Muscle of arm (tissue), 12 donors: ENCODE data around the gene MSTN. TPM values are rescaled to one million over a fixed set of nuclear protein-coding genes. Genes with fewer than 3 reads are reported as not detected.
"Not testable (repeated sequence)": the region's sequence is repeated elsewhere in the genome, so short reads cannot be mapped to it uniquely, and the experiment has no call there.

Experiments
- DNase-seq: peaks from one replicate; pipeline ENCODE4 v3.0.0-alpha.2; 2013
- polyA plus RNA-seq, 12 donors: library from polyadenylated mRNA; unstranded; fragments of 120-200 nt; gene quantifications; one replicate each; pipeline ENCODE4 v1.2.1, GENCODE V29; 2013; ENCODE audit not compliant: insufficient read length in 12 of 12

MSTN gene
- polyA plus RNA-seq, 12 donors: 14.5 to 83.2 (median 46.0) TPM; not detected in 1

DNA sequence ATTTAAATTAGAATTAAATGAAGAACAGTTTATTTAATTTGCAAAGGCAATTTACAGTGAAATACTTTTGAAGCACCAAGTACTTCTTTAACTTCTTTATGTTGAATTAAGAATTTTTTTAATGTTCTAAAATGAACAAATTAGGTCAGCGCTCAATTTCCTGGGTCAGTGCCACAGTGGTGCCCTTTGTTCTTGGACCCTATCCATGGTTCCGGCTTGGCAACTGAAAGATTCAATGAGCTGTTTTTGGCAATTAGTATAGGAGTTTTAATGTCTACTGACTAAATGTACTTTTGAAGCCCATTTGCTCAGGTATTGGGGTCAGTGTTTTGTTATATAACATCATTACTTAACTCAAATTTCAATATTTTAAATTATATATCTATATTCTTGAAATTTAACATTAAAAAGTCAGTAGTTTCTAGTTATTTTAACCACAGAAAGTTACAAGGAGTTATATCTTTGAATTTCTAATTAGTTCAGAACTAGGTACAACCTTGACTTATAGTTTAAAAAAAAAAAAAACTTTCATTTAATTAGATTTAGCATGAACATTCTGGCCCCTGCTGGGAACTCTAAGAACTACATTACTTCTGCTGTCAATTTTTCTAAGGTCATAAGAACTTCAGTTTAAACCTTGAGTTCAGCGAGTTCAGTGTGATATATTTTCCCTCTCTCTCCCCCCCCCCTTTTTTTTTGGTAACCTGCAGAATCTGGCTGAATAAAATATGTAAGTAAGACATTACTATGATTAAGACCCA is 7.6 kb upstream of the MSTN start:
- DNase-seq: peak; percentile 53

DNA sequence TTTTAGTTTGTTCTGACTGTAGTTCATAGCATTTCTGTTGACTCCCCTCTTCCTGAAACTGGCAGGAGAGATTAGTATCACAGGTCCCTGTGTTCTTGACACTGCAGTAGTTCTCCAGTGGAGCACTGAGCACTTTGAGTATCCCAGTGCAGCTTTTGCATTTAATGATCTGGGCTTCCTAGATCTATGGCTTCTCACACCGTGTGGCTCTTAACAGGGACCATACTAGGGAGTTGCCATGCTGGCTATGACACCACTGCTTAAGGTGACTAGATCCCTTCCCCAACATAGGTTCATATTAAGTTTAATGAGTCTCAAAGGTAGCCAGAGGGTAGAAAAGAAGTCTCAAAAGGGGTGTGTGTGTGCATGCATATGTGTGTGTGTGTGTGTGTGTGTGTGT is 6.2 kb upstream of the MSTN start:
- no peak for DNase-seq

DNA sequence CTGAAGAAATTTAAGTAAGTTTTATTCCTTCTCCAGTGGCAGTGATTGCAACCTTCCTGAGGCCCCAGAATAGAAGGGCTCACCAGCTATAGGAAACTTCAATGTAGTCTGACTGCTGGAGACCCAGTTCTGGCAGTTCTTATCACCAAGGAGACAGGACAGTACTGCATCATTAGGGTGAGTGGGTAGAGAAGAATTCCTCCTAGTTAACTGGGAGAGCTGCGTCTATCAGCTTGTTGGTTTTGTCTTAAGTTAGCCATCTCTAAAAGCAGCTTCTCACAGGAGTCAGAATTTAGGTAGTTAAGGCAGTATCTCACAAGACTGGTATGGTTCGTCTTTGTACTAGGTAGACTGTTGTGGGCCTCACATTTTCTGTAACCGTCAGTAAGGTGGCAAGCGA is 3.3 kb upstream of the MSTN start:
- no peak for DNase-seq

DNA sequence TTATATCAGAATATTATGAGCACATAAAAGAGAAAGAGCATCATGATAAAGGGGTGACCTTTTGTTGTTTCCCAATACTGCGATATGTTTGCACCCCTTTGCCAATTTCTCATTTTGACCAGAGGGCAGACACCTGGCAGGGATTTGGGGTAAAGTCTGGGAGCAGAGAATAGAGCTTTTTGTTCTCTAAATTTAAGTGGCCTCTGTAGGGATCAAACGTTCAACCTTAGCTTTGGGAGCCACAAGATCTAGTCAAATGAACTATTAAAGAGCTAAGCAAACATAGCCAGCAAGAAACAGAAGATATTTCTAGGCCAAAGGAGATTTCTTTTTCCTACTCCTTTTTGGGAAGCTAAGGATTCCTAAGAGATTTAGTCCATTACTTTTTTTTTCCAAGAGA is 1.1 kb upstream of the MSTN start:
- no peak for DNase-seq

DNA sequence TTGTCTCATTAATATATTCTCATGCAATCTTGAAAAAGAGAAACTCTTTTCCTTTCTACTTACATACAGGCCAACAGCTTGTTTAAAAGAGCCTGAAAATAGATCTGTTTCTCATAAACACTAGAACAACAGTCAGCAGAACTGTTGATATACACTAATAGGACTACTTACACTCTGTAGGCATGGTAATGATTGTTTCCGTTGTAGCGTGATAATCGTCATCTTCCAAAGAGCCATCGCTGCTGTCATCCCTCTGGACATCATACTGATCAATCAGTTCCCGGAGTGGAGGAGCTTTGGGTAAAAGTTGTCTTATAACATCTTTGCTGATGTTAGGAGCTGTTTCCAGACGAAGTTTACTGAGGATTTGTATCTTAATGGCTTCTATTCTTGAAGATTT is 476 bp downstream of the MSTN start:
- no peak for DNase-seq

DNA sequence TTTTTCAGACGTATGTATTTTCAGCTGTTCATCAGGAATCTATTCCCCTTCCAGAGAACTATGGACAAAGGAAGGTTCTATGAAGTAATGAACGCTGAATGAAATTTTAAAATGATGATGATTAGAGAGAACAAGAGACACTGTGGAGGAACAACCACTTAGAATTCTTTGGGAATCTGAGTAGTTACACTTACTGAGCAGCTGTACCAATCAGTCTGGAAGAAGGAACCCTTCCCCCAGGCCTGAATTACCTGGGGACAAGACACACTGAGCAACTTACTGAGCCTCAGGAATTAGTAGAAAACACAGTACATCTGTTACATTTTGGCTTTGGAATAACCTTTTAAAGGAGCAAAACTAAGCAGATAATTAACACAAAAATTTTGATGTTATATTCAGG is 1.9 kb downstream of the MSTN start:
- no peak for DNase-seq

DNA sequence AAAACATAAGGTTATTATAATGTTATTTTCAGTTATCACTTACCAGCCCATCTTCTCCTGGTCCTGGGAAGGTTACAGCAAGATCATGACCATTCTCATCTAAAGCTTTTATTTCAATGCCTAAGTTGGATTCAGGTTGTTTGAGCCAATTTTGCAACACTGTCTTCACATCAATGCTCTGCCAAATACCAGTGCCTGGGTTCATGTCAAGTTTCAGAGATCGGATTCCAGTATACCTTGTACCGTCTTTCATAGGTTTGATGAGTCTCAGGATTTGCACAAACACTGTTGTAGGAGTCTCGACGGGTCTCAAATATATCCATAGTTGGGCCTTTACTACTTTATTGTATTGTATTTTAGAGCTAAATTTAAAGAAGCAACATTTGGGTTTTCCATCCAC is 2.5 kb downstream of the MSTN start:
- DNase-seq: no peak

DNA sequence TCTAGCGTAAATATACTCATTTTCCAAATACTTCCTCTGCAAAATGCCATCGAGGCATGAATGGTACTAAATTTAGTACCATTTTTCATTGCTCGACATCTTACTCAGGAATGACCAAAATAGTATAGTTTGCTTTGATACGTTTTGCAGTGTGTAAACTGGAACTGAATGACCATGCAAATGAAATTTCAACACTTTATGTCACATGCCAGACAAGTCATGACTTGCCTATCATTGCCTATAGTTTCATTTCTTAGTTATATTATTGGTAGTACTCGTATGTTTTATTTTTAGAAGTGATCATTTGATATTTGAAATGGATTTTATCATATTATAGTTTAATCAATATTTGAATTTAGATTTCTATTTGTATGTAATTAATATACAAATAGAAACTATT is 9.1 kb downstream of the MSTN start:
- no peak for DNase-seq

DNA sequence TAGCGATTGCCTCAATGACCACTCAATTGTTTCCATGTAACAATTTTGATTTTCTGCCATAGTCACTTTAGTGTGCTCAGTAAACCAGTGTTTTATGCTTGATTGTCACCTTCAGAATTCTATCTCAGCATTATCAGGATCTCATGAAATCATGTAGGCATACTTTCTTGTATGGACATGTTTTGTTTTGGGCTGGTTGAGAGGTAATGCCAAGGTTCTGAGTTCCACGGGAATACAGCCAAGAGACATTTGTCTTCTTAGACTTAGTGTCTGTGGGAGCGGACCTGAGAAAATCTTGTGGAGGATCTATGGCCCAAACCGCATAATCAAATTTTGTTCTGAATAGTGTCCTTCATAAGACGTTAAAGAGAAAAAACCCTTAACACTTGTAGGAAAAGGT is 10.2 kb downstream of the MSTN start:
- DNase-seq: no peak

DNA sequence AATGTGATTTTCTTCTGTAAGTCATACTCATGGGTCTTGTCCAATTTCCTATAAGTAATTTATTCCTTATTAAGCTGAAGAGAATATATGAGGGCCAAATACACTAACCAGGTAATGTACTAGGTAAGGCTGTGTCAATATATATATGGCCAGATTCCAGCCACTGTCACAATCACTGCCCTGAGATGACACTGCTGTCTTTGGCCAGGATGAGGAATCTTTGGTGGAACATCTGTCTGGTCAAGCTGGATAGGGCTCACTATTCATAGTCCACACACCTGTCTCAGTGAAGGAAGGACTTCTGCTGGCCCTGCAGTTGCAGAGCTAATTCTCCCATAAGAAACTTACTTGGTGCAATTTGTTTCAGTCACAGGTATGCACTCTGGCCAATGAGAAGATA is 11.3 kb downstream of the MSTN start:
- no peak for DNase-seq

DNA sequence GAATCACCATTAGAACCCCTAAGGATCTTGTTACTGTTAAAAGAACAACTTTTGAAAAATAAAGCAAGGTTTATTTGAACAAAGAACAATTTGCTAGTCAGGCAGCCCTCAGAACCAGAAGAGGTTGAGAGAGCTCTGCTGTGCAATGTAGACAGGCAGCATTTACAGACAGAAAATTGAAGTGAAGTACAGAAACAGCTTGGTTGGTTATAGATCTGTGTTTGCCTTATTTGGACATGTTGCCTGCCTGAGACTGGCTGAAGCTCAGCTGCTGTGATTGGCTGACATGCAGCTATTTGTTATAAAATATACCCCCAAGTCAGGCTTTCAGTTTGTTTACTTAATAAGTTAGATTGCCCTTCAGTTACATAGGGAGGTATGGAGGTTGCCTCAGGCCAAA is 12.5 kb downstream of the MSTN start:
- no peak for DNase-seq

DNA sequence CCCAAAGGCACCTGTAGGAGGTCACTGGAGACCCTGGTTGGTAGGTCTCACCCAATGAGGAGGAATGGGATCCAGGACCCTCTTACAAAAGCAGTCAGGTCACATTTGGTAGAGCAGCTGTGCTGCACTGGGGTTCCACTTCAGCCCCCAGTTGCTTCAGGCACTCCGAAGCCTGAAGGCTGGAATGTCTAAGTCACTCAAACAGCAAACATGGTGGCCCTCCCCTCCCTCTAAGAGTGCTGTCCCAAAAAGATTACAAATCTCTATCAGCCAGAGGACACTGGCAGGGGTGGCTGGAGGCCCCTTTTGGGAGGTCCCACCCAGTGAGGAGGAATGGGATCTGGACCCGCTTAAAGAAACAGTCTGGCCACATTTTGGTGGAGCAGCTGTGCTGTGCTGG is 17.7 kb downstream of the MSTN start:
- no peak for DNase-seq

DNA sequence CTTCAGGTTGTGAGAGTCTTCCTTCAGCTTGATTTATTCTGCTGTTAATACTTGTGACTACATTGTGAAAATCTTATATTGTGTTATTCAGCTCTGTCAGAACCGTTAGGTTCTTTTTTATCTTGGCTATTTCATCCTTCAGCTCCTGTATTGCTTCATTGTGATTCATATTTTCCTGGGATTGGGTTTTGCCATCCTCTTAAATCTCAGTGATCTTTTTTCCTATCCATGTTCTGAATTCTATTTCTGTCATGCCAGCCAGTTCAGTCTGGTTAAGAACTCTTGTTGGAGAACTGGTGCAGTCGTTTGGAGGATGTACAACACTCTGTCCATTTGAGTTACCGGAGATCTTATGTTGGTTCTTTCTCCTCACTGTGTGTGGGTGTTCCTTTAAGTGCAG is 19.1 kb downstream of the MSTN start:
- DNase-seq: no peak

DNA sequence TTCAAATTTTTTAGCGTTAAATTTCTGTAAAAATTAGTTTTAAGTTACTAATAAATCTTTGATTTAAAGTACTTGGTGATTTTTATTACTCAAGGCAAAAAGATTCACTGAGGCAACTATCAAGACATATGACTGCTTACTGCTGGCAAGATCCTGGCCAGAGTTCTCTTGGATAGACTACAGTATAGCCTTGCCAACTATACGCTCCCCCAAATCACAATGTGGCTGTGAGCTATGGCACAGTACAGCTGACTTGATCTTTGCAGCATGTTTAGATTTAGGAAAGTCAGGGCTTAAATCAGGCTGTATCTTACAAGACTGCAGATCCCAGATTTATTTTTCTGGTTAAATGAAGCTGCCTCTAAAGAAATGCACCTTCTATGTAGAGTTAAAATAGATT is 26.5 kb downstream of the MSTN start:
- no peak for DNase-seq

DNA sequence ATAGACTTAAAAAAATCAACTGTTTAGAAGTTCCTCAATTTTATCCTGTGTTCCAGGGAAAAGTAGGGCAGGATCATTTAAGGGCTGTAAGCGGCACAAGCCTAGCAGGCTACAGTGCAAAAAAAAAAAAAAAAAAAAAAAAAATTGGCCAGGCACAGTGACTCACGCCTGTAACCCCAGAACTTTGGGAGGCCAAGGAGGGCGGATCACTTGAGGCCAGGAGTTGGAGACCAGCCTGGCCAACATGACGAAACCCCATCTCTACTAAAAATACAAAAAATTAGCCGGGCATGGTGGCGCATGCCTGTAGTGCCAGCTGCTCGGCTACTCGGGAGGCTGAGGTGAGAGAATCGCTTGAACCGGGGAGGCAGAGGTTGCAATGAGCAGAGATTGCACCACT is 28.1 kb downstream of the MSTN start:
- not testable (repeated sequence) for DNase-seq

DNA sequence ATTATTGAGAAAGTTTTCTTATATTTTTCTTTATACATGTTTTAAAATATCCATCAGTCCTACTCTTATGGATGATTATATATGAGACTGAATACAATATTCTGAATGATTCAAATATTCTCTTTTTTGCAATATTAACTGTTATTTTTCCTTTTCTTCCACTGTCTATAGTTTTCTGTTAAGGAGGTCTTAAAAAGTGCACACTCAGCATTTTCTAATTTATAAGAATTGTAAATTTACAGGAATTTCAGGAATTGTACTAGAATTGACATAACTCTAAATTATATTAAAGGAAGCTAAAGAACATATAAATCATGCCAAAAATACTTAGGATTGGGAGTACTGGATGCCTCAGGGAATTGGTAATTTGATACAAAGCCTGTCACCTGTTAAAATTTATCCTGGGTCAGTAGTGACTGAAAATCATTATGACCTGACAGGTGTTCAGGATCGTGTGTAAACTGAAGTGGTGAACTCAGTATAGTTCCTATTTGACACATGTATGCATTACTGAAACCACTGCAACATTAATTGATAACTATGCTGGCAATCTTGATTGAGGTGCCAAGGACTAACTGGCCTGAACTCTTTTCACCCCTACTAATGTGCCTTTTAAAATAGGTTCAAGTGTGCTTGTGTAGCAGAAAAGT is 30.4 kb downstream of the MSTN start:
- DNase-seq: no peak

DNA sequence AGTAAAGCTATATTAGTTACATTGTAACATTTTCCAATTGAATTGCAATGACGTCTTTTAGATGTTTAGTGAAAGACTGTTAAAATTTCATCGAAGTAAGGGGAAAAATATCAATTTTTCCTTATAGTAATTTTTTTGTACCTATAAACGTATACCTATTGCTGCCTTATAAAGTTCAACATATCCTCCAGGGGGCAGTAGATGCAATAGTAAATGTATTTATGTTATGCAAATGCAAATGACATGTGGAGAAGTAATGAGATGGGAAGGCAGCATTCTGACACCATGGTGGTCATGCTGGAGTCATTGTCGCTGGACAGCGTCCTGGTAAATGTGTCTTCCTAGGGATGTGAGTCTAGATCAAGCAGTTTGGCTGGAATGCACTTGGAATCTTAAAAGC is 38.7 kb downstream of the MSTN start:
- peak; percentile 28 for DNase-seq

DNA sequence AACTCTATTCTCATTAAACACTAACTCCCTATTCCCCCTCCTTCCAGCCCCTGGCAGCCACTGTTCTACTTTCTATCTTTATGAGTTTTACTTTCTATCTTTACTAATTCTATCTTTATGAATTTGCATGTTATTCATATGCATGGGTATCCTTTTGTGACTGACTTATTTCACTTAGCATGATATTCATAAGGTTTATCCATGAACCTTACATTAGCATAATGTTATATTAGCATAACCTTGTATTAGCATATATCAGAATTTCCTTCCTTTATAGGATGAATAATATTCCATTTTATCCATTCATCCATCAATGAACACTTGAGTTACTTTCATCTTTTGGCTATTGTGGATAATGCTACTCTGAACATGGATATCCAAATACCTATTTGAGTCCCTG is 41.8 kb downstream of the MSTN start:
- no peak for DNase-seq

DNA sequence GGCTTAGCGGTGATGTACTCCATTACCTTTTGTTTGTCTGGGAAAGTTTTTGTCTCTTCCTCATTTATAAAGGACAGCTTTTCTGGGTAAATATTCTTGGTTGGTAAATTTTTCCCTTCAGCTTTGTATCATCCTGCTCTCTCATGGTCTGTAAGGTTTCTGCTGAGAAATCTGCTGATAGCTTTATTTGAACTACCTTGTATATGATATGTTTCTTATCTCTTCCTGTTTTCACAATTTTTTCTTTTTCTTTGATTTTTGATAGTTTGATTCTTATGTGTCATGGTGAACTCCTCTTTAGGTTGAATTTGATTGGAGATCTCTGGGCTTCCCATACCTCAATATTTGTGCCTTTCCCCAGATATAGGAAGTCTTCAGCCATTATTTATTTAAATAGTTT is 44.7 kb downstream of the MSTN start:
- DNase-seq: no peak

DNA sequence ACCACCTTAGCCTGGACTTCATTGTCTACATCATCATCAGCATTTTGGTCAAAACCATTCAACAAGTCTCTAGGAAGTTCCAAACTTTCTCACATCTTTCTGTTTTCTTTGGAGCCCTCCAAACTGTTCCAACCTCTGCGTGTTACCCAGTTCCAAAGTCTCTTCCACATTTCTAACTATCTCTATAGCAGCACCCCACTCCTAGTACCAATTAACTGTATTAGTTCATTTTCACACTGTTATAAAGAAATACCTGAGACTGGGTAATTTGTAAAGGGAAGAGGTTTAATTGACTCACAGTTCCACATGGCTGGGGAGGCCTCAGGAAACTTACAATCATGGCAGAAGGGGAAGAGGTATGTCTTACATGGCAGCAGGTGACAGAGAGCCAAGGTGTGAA is 46.6 kb downstream of the MSTN start:
- not testable (repeated sequence) for DNase-seq
